Hematopoietic multipotent progenitor cell (in vitro differentiated cells): ENCODE measurements around the gene F8A2. TPM values are rescaled to one million over a fixed set of nuclear protein-coding genes. Genes with fewer than 3 reads are reported as not detected.
"Not testable (repeated sequence)": the region's sequence is repeated elsewhere in the genome, so short reads cannot be mapped to it uniquely, and the experiment has no call there.

Experiments used
- DNase-seq, 3 donors: peaks; one replicate each; pipeline ENCODE4 v3.0.0-alpha.2; 2011 to 2015; ENCODE audit warnings: low read depth in 2 of 3, low spot score in 2 of 3
- small RNA-seq: library from RNA; depleted of rRNA; stranded (forward); fragments of <200 nt; gene quantifications from one replicate; pipeline ENCODE3, GENCODE V24; 2012
- total RNA-seq: library from RNA; depleted of rRNA; stranded (reverse); fragments of >200 nt; gene quantifications from one replicate; pipeline ENCODE4 v1.2.3, GENCODE V29; 2012

F8A2 gene
- not detected for total RNA-seq

- DNase-seq, result not testable (repeated sequence)
Measured at GRCh38 chrX:155381843-155382528, at the start of gene F8A2. TSS of gene F8A2 (plus strand) at chrX:155382095. CDS start at chrX:155382115, 20 bp downstream.

GRCh38 chrX:155333544-155334100, 48.3 kb upstream of the F8A2 start:
- DNase-seq, result peak in 2 of 3 donors; percentile 20 to 48

- DNase-seq, result peak in 2 of 3 donors; percentile 82 to 93
Measured at GRCh38 chrX:155334486-155335336, 47.2 kb upstream of the F8A2 start, which contains the start of gene CLIC2. TSS of gene CLIC2 (minus strand) at chrX:155334614. CDS start at chrX:155334427, 187 bp downstream.

GRCh38 chrX:155335337-155335712, 46.6 kb upstream of the F8A2 start:
- not testable (repeated sequence) for DNase-seq

GRCh38 chrX:155345689-155346088, 36.2 kb upstream of the F8A2 start:
- not testable (repeated sequence) for DNase-seq

GRCh38 chrX:155349448-155349847, 32.4 kb upstream of the F8A2 start:
- DNase-seq, result not testable (repeated sequence)

GRCh38 chrX:155363712-155364111, 18.2 kb upstream of the F8A2 start:
- DNase-seq, result not testable (repeated sequence)

- DNase-seq, result not testable (repeated sequence)
Measured at GRCh38 chrX:155373777-155374458, 8.0 kb upstream of the F8A2 start.

GRCh38 chrX:155379802-155380201, 2.1 kb upstream of the F8A2 start:
- DNase-seq, result not testable (repeated sequence)

GRCh38 chrX:155382529-155382967, 653 bp downstream of the F8A2 start:
- DNase-seq, result not testable (repeated sequence)

- no peak for DNase-seq
Measured at GRCh38 chrX:155389634-155390033, 7.7 kb downstream of the F8A2 start.

- not testable (repeated sequence) for DNase-seq
Measured at GRCh38 chrX:155394747-155395276, 12.9 kb downstream of the F8A2 start.

- DNase-seq, result no peak
Measured at GRCh38 chrX:155406429-155406828, 24.5 kb downstream of the F8A2 start.

- DNase-seq, result no peak
Measured at GRCh38 chrX:155417769-155418168, 35.9 kb downstream of the F8A2 start.

Small RNA genes within 50 kb of the gene (small RNA-seq; reads per million reads assigned to genes)
- not detected for gene MIR1184-2

Other genes starting within 250 kb of the F8A2 start
- gene VBP1, start 165.6 kb upstream of the F8A2 start, total RNA-seq, result 8.6 TPM
- 3.2 TPM for gene RAB39B, start 117.6 kb upstream of the F8A2 start, total RNA-seq
- gene CLIC2, start 47.5 kb upstream of the F8A2 start, total RNA-seq, result 11.3 TPM
- 1.1 TPM for gene F8A3, start 76.5 kb downstream of the F8A2 start, total RNA-seq
- 0.27 TPM for gene SPRY3, start 230.5 kb downstream of the F8A2 start, total RNA-seq
- gene TMLHE, start 230.9 kb downstream of the F8A2 start, total RNA-seq, result 26.7 TPM